ENCODE results near the gene STOX2. TPM values are rescaled to one million over a fixed set of nuclear protein-coding genes. Genes with fewer than 3 reads are reported as not detected.

STOX2 gene, protein sequence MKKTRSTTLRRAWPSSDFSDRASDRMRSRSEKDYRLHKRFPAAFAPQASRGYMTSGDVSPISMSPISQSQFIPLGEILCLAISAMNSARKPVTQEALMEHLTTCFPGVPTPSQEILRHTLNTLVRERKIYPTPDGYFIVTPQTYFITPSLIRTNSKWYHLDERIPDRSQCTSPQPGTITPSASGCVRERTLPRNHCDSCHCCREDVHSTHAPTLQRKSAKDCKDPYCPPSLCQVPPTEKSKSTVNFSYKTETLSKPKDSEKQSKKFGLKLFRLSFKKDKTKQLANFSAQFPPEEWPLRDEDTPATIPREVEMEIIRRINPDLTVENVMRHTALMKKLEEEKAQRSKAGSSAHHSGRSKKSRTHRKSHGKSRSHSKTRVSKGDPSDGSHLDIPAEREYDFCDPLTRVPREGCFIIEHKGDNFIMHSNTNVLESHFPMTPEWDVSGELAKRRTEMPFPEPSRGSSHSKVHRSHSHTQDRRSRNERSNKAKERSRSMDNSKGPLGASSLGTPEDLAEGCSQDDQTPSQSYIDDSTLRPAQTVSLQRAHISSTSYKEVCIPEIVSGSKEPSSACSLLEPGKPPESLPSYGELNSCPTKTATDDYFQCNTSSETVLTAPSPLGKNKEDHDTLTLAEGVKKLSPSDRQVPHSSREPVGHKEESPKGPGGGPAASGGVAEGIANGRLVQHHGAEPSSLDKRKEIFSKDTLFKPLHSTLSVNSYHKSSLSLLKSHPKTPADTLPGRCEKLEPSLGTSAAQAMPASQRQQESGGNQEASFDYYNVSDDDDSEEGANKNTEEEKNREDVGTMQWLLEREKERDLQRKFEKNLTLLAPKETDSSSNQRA (N-terminal part only)
- total RNA-seq, result 1.1 TPM in 2 replicates

DNA sequence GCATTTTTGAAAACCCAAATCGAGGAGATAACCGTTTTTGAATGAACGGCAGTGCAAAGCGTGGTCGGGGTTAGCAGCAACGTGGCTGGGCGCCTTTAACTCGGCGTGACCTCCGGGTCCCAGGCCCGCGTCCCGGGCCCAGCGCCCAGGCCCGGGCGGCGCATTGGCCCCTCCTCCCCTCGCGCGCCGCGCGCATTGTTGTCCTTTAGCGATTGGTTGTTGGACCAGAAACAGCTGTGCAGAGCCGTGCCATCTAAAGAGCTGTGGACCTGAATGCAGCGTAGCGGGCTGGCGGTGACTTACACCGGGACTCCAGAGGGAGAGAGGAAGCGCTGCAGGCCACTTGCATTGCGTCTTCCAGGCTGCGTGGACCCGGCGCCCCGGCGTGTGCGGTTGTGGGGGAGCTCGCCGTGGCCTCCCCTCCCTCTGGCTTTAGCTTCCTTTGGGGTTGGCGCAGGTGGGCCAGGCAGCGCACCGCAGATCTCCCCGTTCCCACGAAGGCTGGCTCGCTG lies at the start of gene STOX2:
Gene STOX2, plus strand, starts transcription at position 227 of the 512 bp plus-strand sequence. CDS start 1,484 bp downstream, outside the sequence.
- no peak for DNase-seq (ENCODE audit: extremely low read depth, low read depth, low spot score)

DNA sequence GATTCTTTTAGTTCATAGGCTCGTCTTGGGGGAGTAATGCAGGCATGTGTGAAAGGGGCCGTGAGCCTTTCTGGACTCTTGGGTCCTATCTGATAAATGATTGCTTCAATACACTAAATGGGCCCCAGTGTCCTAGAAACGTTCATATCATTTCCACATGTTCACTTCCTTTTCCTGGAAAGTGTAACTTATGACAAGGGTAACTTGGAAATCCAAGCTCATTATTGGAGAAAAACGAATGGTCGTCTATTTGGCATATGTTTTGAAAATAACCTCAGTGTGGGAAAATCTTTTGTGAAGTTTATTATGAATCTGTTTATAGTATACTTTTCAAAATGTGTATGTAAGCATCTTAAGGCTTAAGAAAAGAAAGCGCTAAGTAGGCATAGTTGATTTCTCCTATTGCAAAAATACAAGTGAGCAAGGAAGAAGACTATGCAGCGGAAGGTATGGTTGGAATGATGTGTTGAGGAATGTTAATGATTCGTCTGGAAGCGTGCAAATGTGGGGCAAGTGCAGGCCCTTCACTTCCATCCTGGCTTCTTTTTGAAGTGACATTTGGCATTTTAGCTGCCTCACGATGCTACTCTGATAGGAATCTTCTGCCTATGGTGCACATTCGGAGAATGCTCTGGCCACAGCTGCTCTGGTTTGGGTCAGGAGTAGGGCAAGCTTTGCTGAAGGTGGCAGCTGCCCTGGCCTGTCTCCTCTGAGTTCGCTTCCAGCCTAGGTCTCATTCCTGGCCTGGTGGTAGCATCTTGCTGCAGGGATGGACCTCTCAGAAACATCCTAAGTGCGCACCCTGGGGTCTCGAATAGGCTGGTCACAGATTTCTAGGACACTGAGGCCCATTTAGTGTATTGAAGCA lies 49.5 kb upstream of the STOX2 start:
- no peak for DNase-seq (ENCODE audit: extremely low read depth, low read depth, low spot score)

DNA sequence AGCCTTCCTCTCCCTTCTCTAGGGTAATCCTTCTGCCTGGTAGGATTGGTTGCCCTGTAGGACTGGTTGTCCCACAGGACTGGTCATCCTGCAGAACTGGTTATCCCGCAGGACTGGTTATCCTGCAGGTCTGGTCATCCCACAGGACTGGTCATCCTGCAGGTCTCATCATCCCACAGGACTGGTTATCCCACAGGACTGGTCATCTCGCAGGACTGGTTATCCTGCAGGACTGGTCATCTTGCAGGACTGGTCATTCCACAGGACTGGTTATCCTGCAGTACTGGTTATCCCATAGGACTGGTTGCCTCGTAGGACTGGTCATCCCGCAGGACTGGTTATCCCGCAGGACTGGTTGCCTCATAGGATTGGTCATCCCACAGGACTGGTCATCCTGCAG lies 48.1 kb upstream of the STOX2 start:
- no peak for DNase-seq (ENCODE audit: extremely low read depth, low read depth, low spot score)

DNA sequence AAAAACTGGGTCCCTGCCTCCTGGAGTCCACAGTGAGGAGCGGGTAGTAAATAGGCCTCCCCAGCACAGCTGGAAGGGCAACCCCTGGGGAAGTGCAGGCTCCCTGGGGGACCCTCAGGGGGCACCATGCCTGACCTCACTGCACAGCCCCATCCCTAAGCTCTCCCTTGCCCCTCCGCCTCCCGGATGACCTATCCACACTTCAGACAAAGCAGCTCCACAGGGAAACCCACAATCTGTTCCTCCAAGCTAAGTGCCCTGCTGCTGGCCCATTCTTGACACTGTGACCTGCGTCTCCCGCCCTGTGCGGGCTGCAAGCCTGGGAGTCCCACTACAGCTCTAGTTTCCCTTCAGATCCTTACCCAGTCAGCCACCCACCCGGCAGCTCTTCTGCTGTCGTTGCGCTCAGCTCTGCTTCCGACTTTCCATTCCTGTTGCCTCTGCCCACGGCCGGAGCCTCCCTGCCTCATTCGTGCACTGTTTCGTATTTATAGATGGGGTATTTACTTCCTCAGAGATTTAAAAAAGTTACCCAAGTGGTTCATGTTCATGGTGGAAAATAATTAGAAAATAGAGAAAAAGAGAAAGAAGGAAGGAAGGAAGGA lies 47.0 kb upstream of the STOX2 start:
- DNase-seq (ENCODE audit: extremely low read depth, low read depth, low spot score), result no peak

GRCh38 chr4:183860119-183860518 lies 45.0 kb upstream of the STOX2 start:
- no peak for DNase-seq (ENCODE audit: extremely low read depth, low read depth, low spot score)

DNA sequence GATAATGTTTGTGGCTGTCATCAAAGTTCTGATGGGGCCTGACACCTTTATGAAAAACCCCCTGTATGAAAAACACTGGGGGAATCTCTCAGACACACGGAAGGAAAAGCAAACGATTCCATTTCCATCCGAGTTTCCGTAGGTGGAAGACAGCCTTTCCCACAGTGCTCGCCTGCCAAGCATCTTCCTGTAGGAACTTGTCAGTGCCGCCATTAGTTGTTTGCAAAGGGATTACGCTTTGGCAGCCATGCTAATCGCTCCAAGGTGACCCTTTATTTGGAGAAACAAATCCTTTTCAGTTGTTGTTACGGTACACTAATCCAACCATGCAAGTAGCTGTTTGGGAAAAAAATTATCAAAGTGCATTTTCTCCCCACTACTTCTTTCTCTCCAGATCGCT lies 44.4 kb upstream of the STOX2 start:
- no peak for DNase-seq (ENCODE audit: extremely low read depth, low read depth, low spot score)

- DNase-seq (ENCODE audit: extremely low read depth, low read depth, low spot score), result no peak
Observed at GRCh38 chr4:183861426-183861825, 43.7 kb upstream of the STOX2 start.

- no peak for DNase-seq (ENCODE audit: extremely low read depth, low read depth, low spot score)
Observed at GRCh38 chr4:183863155-183863825, 41.8 kb upstream of the STOX2 start.

GRCh38 chr4:183867247-183867646 lies 37.9 kb upstream of the STOX2 start:
- DNase-seq (ENCODE audit: extremely low read depth, low read depth, low spot score), result no peak

GRCh38 chr4:183870997-183871396 lies 34.1 kb upstream of the STOX2 start:
- DNase-seq (ENCODE audit: extremely low read depth, low read depth, low spot score), result no peak

- DNase-seq (ENCODE audit: extremely low read depth, low read depth, low spot score), result no peak
Observed at GRCh38 chr4:183871581-183871980, 33.5 kb upstream of the STOX2 start.

- no peak for DNase-seq (ENCODE audit: extremely low read depth, low read depth, low spot score)
Observed at GRCh38 chr4:183872531-183872930, 32.6 kb upstream of the STOX2 start.

GRCh38 chr4:183873409-183874185 lies 31.5 kb upstream of the STOX2 start:
- no peak for DNase-seq (ENCODE audit: extremely low read depth, low read depth, low spot score)

GRCh38 chr4:183875251-183875825 lies 29.8 kb upstream of the STOX2 start:
- no peak for DNase-seq (ENCODE audit: extremely low read depth, low read depth, low spot score)

- DNase-seq (ENCODE audit: extremely low read depth, low read depth, low spot score), result peak; percentile 37
Observed at GRCh38 chr4:183876268-183876934, 28.7 kb upstream of the STOX2 start.

GRCh38 chr4:183878251-183878970 lies 26.7 kb upstream of the STOX2 start:
- no peak for DNase-seq (ENCODE audit: extremely low read depth, low read depth, low spot score)

GRCh38 chr4:183885205-183885720 lies 19.8 kb upstream of the STOX2 start:
- DNase-seq (ENCODE audit: extremely low read depth, low read depth, low spot score), result no peak
